Prostate gland (tissue), 2 donors: ENCODE data around the gene GABRG3. TPM values are rescaled to one million over a fixed set of nuclear protein-coding genes. Genes with fewer than 3 reads are reported as not detected.
"Not testable (repeated sequence)": the region's sequence is repeated elsewhere in the genome, so short reads cannot be mapped to it uniquely, and the experiment has no call there.

Experiments used
- DNase-seq: peaks from one replicate; pipeline ENCODE4 v3.0.0-alpha.2; 2019; ENCODE audit warnings: low spot score
- H3K27ac ChIP-seq, 2 donors: fragments of 200-600 bp; sonication (generic); 2 replicates each; pipeline ENCODE4 v1.5.1; 2017 to 2019
- H3K27me3 ChIP-seq: fragments of 200-600 bp; sonication (generic); replicated peaks from 2 replicates; pipeline ENCODE4 v1.5.1; 2019; ENCODE audit not compliant: insufficient read depth
- H3K36me3 ChIP-seq, 2 donors: fragments of 200-600 bp; sonication (generic); 1 replicate in 1 of 2; 2 replicates in 1 of 2; pipeline versions ENCODE4 v1.5.1 to v1.8.1; 2017 to 2019
- H3K4me1 ChIP-seq: fragments of 200-600 bp; sonication (generic); replicated peaks from 2 replicates; pipeline ENCODE4 v1.5.1; 2019
- H3K4me3 ChIP-seq, 2 donors: fragments of 200-600 bp; sonication (generic); 2 replicates each; pipeline ENCODE4 v1.5.1; 2017 to 2019
- H3K9me3 ChIP-seq: fragments of 200-600 bp; sonication (generic); 2 replicates; pipeline ENCODE4 v1.5.1; 2017
- POLR2A ChIP-seq: fragments of 450-650 bp; IDR thresholded peaks from one replicate; pipeline ENCODE4 v1.6.1; 2016; ENCODE audit warnings: antibody characterized with exemption, mild to moderate bottlenecking
- POLR2AphosphoS5 ChIP-seq: sonication (generic); formaldehyde crosslinking; IDR thresholded peaks from one replicate; pipeline ENCODE4 v1.6.1; 2017; ENCODE audit warnings: antibody characterized with exemption
- WGBS: methylation state at CpG from one replicate; pipeline ENCODE4 v1.1.5; 2018; 5-methylcytosine and 5-hydroxymethylcytosine counted together
- intact Hi-C: fragments of 100-400 bp; cut with DNase I; formaldehyde crosslinking; loops from one replicate; pipeline ENCODE4 v1.14.2; 2022
- total RNA-seq, 2 donors: library from RNA; depleted of rRNA; stranded (reverse); fragments of >200 nt; gene quantifications; one replicate each; pipeline ENCODE4 v1.1.0, GENCODE V29; 2016
- TF ChIP-seq, protein P1 (sequence below), 4 experiments: fragments of 200-600 bp in 2 of 4; fragments of 450-650 bp in 2 of 4; sonication (generic) in 2 of 4; IDR thresholded peaks; 1 replicate in 3 of 4; 2 replicates in 1 of 4; pipeline ENCODE4 v1.5.1; 2016 to 2019; ENCODE audit warnings: antibody characterized with exemption in 4 of 4, mild to moderate bottlenecking in 2 of 4, moderate library complexity in 2 of 4

Gene GABRG3
- total RNA-seq, 2 donors from 2014 or later, result 15.6 to 35.4 TPM

DNA sequence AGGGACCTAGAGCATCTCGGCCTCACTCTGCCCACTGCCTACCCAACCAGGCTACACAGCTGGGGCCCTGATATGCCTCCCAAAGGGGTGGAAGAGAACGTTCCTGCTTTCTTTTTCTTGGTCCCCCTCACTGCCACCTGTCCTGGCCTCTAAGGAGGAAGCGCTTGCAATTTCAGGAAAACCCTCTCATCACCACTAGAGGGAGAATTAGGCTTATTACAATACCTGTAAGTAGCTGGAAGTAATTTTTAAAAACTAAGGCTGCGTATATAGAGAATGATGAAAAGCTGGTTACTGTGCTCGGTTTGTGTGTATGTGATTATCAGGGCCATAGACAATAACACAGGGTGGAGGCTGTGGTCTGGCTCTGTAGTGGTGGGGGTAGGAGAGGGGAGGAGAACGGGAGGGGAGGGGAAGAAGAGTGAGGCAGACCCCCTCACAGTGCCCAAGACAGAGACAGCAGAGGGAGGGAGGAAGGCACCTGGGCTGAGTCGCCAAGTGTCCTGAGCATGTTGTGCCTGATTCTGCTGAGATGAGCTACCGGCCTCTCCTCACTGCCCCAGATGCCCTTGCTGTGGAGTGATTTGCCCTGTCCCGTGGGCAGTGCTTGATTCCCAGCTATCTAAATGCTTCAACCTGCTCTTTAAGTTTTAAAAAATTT, 3.3 kb downstream of the GABRG3 start:
- TF ChIP-seq, protein P1, sequence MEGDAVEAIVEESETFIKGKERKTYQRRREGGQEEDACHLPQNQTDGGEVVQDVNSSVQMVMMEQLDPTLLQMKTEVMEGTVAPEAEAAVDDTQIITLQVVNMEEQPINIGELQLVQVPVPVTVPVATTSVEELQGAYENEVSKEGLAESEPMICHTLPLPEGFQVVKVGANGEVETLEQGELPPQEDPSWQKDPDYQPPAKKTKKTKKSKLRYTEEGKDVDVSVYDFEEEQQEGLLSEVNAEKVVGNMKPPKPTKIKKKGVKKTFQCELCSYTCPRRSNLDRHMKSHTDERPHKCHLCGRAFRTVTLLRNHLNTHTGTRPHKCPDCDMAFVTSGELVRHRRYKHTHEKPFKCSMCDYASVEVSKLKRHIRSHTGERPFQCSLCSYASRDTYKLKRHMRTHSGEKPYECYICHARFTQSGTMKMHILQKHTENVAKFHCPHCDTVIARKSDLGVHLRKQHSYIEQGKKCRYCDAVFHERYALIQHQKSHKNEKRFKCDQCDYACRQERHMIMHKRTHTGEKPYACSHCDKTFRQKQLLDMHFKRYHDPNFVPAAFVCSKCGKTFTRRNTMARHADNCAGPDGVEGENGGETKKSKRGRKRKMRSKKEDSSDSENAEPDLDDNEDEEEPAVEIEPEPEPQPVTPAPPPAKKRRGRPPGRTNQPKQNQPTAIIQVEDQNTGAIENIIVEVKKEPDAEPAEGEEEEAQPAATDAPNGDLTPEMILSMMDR (IDR thresholded peaks at IDR 0.05), result peak in 3 of 4 experiments; percentile 37 to 59 (median 42)
- TF ChIP-seq POLR2AphosphoS5 (no peak), POLR2A (no peak)
- no peak overlapping the region for H3K27ac ChIP-seq
- H3K4me3 ChIP-seq, result no peak overlapping the region
- WGBS, result 22% methylated on average over 9 of the region's 9 CpGs
- H3K27me3 ChIP-seq, result no peaks in the 10 kb centered on the region
- intact Hi-C loops, result no loop called here
- H3K36me3 ChIP-seq, result no peaks in the 10 kb centered on the region
- no peak for DNase-seq
- no peaks in the 10 kb centered on the region for H3K4me1 ChIP-seq
- no peaks in the 10 kb centered on the region for H3K9me3 ChIP-seq

DNA sequence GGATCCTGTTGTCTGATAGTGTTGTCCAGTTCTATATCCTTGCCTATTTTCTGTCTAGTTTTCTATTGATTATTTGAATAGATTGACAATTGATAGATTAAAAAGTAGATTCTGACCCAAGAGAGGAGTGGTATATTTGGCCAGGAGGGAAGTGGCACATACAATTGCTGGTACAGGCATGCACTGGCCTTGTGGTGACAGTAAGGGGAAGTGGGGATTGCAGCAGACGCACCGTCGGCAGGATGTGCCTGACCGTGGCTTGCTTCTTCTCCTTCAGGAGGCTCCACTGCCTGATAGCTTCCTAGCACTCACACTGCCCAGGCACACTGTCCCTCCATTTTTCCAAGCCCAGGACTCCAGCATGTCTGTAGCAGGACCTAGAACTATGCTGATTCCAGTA, 10.5 kb downstream of the GABRG3 start:
- no peak overlapping the region for H3K27ac ChIP-seq
- DNase-seq, result no peak
- no peaks in the 10 kb centered on the region for H3K27me3 ChIP-seq
- no peak overlapping the region for H3K4me3 ChIP-seq
- intact Hi-C loops, result no loop called here
- WGBS, result 85% methylated on average over 4 of the region's 4 CpGs
- H3K4me1 ChIP-seq, result no peaks in the 10 kb centered on the region
- no peaks in the 10 kb centered on the region for H3K9me3 ChIP-seq
- TF ChIP-seq, protein P1 (IDR thresholded peaks at IDR 0.05), result no peak
- TF ChIP-seq POLR2AphosphoS5 (no peak), POLR2A (no peak)
- no peaks in the 10 kb centered on the region for H3K36me3 ChIP-seq

DNA sequence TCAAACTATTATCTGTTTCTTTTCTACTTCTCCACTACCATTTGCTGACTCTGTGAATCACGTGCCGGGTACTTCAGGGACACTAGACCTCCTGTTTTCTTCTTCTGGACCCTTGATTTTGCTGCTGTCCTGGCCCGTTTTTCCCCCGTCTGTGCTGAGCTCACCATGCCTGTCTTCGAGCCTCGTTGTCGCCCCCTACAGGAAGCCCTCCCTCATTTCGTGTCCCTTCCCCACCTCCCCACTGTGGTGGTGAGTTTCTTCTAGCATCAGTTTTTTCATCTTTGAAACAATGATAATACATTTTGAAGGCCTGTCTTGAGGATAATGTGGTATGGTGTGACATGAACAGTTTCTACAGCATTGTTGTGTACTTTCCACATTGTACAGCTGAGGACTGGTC, 12.8 kb downstream of the GABRG3 start:
- TF ChIP-seq, protein P1 (IDR thresholded peaks at IDR 0.05), result no peak
- H3K27ac ChIP-seq, result no peak overlapping the region
- no peaks in the 10 kb centered on the region for H3K4me1 ChIP-seq
- no peak for DNase-seq
- intact Hi-C loops, result no loop called here
- no peaks in the 10 kb centered on the region for H3K36me3 ChIP-seq
- no peak overlapping the region for H3K4me3 ChIP-seq
- WGBS, result 89% methylated on average over 8 of the region's 8 CpGs
- H3K9me3 ChIP-seq, result no peaks in the 10 kb centered on the region
- no peaks in the 10 kb centered on the region for H3K27me3 ChIP-seq

DNA sequence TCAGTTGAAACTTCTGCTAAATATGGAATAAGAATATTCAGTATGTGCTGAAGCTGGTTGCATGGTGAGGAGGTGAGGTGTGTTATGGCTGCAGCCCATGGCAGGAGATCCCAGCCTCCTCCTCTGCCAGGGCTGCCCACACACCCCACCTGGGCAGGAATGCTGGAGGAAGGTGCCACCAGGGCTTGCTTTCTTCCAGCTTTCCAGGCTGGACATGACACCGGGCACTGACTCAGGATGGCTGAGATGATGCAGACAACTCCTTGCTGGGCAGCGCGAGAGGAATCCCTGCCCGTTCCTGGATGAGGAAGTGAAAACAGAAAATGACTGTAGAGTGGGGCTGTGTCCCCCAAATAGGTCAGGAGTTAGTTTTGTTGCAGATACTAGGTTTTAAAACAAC, 14.1 kb downstream of the GABRG3 start:
- WGBS, result 91% methylated on average over 4 of the region's 4 CpGs
- no peak for TF ChIP-seq POLR2A
- intact Hi-C loops, result no loop called here

DNA sequence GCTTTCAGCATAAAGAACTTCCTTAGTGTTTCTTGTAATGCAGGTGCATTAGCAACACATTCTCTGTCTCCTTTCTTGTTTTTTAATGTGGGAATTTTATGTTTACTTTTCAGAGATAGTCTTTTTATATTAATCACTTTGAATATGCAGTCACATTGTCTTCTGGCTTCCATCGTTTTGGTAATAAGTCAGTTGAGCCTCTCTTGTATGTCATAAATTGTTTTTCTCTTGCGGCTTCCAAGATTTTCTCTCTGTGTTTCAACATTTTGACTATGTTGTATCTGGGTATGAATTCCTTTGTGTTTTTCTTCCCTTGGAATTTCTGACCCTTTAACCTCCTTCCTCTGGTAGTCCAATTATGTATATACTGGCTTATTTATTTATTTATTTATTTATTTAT, 25.3 kb downstream of the GABRG3 start:
- TF ChIP-seq POLR2A, result no peak
- no peaks in the 10 kb centered on the region for H3K27me3 ChIP-seq
- 99% methylated on average over 2 of the region's 2 CpGs for WGBS
- intact Hi-C loops, result no loop called here
- no peaks in the 10 kb centered on the region for H3K4me1 ChIP-seq
- H3K36me3 ChIP-seq, result no peaks in the 10 kb centered on the region
- no peak overlapping the region for H3K4me3 ChIP-seq
- no peaks in the 10 kb centered on the region for H3K9me3 ChIP-seq
- H3K27ac ChIP-seq, result no peak overlapping the region
- DNase-seq, result no peak

More for the DNA sequence above, 14.1 kb downstream of the GABRG3 start:
- Histone ChIP-seq H3K27ac (no peak overlapping the region), H3K36me3 (no peaks in the 10 kb centered on the region), H3K4me1 (no peaks in the 10 kb centered on the region), H3K9me3 (no peaks in the 10 kb centered on the region), H3K4me3 (no peak overlapping the region), H3K27me3 (no peaks in the 10 kb centered on the region)
- DNase-seq, result no peak

DNA sequence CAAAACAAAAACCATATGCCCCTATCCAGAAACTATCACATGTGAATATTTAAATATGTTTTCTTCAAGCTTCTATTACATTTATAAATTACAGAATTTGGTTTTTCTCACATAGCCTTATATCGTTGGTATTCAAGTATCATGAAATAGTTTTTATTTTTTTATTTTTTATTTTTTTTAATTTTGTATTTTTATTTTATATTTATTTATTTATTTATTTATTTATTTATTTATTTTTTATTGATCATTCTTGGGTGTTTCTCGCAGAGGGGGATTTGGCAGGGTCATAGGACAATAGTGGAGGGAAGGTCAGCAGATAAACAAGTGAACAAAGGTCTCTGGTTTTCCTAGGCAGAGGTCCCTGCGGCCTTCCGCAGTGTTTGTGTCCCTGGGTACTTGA, 32.0 kb downstream of the GABRG3 start:
- H3K9me3 ChIP-seq, intact Hi-C loops, H3K27me3 ChIP-seq, H3K27ac ChIP-seq, H3K4me3 ChIP-seq, H3K36me3 ChIP-seq, H3K4me1 ChIP-seq, DNase-seq: not testable (repeated sequence)
- WGBS, result 91% methylated on average over 2 of the region's 4 CpGs

DNA sequence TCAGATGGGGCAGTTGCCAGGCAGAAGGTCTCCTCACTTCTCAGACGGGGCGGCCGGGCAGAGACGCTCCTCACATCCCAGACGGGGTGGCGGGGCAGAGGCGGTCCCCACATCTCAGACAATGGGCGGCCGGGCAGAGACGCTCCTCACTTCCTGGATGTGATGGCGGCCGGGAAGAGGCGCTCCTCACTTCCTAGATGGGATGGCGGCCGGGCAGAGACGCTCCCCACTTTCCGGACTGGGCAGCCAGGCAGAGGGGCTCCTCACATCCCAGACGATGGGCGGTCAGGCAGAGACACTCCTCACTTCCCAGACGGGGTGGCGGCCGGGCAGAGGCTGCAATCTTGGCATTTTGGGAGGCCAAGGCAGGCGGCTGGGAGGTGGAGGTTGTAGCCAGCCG, 33.2 kb downstream of the GABRG3 start:
- H3K27ac ChIP-seq, H3K4me3 ChIP-seq, intact Hi-C loops, DNase-seq, H3K9me3 ChIP-seq, H3K4me1 ChIP-seq, H3K27me3 ChIP-seq, H3K36me3 ChIP-seq: not testable (repeated sequence)
- WGBS, result 95% methylated on average over 24 of the region's 24 CpGs
